GM18867 (cell line): ENCODE measurements around the gene CDK11B.

Experiments used
- ATAC-seq: cut with Tn5 transposase; IDR thresholded peaks from one replicate; pipeline ENCODE4 v1.9.1; 2021; ENCODE audit warnings: mild to moderate bottlenecking, moderate library complexity; ENCODE audit not compliant: unreplicated experiment

Gene CDK11B

GRCh38 chr1:1628754-1629429 is 29.9 kb downstream of the CDK11B start:
- no peak for ATAC-seq

- ATAC-seq, result no peak
Observed at GRCh38 chr1:1627829-1628753, 30.7 kb downstream of the CDK11B start.

GRCh38 chr1:1627261-1627828 is 31.5 kb downstream of the CDK11B start:
- ATAC-seq, result no peak

- ATAC-seq, result no peak
Observed at GRCh38 chr1:1626207-1627141, 32.3 kb downstream of the CDK11B start.

GRCh38 chr1:1625824-1626206 is 33.0 kb downstream of the CDK11B start:
- no peak for ATAC-seq

- no peak for ATAC-seq
Observed at GRCh38 chr1:1625404-1625775, 33.4 kb downstream of the CDK11B start.

- ATAC-seq, result no peak
Observed at GRCh38 chr1:1624443-1625403, 34.1 kb downstream of the CDK11B start.

- no peak for ATAC-seq
Observed at GRCh38 chr1:1623631-1624442, 35.0 kb downstream of the CDK11B start.

GRCh38 chr1:1623181-1623630 is 35.6 kb downstream of the CDK11B start:
- ATAC-seq, result no peak

- ATAC-seq, result no peak
Observed at GRCh38 chr1:1622788-1623094, 36.1 kb downstream of the CDK11B start.

- no peak for ATAC-seq
Observed at GRCh38 chr1:1622010-1622787, 36.6 kb downstream of the CDK11B start.

- ATAC-seq, result no peak
Observed at GRCh38 chr1:1621173-1622009, 37.4 kb downstream of the CDK11B start.

GRCh38 chr1:1620433-1621139 is 38.2 kb downstream of the CDK11B start:
- no peak for ATAC-seq

- ATAC-seq, result no peak
Observed at GRCh38 chr1:1619917-1620361, 38.9 kb downstream of the CDK11B start.

GRCh38 chr1:1618396-1619068 is 40.3 kb downstream of the CDK11B start:
- no peak for ATAC-seq

- ATAC-seq, result no peak
Observed at GRCh38 chr1:1617925-1618324, 40.9 kb downstream of the CDK11B start.
